T-helper 9 cell (primary cell): ENCODE data around the gene HAND2.

Experiments used
- DNase-seq: peaks from one replicate; pipeline ENCODE4 v3.0.0-alpha.2; 2020

HAND2 gene

GRCh38 chr4:173535957-173536356, 5.9 kb upstream of the HAND2 start:
- DNase-seq: no peak

DNA sequence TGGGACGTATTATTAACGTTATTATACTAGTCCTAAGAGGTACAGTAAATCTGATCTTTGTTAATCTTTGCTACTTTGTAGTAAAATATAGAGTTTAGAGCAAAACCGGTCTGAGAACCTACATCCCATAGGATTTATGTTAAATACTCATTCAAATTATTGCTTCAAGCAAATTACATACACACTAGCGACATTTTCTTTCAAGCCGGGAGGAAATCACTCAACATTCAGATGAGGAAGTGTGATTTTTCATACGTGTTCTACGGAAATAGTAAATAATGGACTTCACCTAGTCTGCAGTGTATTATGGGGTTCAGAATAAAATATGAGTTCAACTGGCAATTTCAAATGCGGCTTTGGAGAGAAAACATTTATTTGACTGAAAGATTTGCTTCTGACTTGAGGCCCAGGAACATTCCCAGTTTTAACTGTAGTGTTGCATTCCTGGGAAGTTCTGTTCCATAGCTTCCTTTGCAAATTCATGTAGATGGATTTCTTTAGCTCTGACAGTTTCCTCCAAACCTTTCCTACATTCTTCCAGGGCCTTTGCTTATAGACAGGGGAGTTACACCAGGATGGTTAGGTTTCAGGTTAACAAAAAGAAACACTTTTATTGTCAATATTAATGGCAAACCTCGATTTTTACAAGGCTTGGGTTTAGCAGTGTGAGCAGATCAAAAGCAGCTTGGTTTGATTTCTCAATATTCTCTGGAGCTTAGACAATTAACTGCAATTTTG, 5.3 kb upstream of the HAND2 start:
- DNase-seq: no peak

- no peak for DNase-seq
Observed at GRCh38 chr4:173534434-173534833, 4.4 kb upstream of the HAND2 start.

DNA sequence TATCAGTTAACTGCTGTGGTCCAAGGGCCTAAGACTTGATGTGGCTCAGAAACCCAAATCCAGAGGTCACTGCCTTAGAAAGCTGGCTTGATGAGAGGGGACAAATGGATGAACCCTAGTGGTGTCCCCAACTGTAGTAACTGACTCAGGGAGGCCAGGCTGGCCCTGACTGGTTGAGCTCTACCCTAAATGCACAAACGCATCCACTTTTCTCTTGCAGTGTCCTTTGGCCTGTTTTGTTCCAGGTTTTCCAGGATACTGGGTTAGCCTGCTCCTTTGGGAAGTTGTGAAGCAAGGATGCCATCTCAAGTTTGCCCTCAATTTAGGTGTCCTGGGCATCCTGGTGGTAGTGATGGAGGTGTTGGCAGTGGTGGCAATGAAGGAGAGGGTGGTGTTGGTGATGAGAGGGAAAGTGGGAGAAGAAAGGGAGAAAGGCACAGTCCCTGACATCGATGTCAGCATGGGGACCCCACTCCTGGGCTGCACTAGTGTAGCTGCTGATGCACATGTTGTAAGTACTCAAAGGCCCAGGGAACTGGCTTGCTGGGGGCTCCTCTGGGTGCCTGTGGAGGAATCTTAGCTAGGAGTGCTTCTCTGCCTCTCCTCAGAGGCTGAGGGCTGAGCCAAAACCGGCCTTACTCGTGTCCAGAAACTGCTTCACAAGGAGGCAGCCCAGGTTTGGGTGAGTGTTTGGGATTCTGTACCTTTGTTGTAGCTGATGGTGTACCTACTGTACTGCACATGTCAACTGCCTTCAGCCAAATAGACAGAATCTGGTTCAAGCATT, 2.9 kb upstream of the HAND2 start:
- no peak for DNase-seq

GRCh38 chr4:173531086-173531965, 1.3 kb upstream of the HAND2 start:
- no peak for DNase-seq

GRCh38 chr4:173530326-173531085, 477 bp upstream of the HAND2 start:
- no peak for DNase-seq

DNA sequence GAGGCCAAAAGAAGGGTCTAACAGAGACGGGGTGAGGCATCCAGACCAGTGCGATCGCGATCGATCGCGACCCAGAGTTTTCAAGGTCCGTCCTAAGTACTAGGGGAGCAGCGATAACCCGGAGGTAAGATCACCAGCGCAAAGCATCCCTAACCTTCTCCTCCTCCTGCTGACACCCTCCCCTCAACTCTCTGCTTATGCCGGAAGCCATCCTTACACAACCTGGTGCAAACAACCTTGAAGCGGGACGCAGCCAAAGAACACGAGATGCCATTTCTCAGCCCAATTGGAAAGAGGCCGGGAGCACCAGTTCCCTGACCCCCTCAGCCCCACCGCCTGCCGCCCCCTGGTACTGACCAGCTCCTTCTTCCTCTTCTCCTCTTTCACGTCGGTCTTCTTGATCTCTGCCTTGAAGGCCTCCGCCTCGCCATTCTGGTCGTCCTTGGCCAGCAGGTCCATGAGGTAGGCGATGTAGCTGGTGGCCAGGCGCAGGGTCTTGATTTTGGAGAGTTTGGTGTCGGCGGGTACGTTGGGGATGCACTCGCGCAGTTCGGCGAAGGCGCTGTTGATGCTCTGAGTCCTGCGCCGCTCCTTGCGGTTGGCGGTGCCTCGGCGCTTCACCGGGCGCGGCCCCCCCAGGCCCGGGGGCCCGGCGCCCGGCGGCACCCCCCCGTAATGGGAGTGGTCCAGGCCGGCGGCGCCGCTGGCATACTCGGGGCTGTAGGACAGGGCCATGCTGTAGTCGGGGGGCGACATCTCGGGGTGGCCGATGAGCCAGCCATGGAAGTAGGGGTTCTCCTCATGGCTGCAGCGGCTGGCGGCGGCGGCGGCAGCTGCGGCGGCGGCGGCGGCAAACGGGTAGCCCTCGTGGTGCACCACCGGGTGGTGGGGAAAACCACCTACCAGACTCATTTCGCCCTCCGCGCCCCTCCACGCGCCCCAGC, 1.4 kb downstream of the HAND2 start:
- DNase-seq: no peak

- no peak for DNase-seq
Observed at GRCh38 chr4:173527103-173527891, 2.7 kb downstream of the HAND2 start.

DNA sequence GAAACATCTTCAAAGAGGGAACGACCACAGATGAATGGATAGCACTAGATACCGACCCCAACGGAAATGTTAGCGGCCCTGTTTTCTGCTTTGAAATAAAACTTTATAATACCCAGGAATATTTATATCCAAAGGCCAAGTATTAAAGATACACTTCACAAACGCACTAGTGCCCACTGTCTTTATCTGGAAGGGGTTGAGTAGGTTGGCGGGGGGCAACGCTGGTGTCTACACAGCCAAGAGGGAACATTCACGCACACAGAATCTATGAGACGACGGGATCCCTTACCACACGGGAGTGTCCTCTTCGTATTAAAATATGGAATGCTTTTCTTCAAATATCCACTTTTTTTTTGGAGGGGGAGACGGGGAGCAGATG, 3.3 kb downstream of the HAND2 start:
- no peak for DNase-seq

DNA sequence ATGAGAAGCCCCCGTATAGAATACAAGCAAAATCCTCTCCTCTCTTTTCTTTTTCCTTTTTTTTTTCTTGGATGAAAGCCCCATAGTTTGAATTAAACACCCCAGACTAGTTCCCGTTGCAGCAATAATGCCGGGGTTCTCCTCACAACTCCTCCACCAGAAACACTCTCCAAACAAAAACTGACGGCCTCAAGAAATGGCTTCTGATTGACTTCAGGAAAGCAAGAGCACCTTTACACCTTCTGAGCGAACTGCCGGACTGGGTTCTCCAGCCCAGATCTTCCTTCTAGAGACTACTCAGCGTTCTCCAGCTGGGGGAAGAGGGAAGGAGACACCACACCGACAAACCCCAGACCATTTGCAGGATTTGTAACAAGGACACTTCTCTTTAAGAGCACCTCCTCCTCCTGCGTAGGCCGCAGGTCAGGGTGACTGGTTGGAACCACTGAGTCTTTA, 4.0 kb downstream of the HAND2 start:
- no peak for DNase-seq

GRCh38 chr4:173525118-173526011, 4.7 kb downstream of the HAND2 start:
- DNase-seq: no peak

- no peak for DNase-seq
Observed at GRCh38 chr4:173524218-173525117, 5.6 kb downstream of the HAND2 start.

GRCh38 chr4:173522951-173523395, 7.1 kb downstream of the HAND2 start:
- DNase-seq: no peak

- no peak for DNase-seq
Observed at GRCh38 chr4:173522160-173522950, 7.7 kb downstream of the HAND2 start.

DNA sequence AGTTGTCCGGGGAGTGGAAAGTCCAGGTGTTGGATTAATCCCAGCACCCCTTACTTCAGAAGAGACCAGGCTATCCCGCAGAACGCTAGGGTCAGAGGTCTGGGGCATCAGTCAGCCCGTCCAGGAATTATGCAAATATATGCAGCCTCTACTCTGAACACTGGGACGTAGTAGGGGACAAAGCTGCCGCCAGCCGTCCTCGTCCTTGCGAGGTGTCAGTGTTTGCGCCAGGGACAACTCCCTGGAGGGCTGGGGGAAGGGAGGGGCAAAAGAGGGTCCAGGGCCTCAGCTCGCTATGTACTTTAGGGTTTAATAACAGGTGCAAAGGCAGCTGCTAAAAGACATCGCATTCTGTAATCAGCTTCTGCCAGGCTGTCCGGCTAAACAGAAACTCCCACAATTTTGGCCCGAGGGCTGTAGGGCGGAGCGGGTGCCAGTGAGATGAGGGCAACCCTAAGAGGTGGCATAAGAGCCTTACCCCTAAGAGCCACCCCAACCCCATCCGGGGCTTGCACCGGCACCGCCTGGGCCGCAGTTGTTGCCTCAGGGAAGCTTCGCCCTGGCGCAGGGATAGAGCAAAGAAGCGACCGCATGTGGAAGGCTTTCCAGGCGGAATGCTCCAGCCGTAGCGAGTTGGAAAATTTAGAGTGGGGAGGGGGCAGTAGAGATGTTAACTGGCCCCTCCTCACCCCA, 8.4 kb downstream of the HAND2 start:
- DNase-seq: no peak

DNA sequence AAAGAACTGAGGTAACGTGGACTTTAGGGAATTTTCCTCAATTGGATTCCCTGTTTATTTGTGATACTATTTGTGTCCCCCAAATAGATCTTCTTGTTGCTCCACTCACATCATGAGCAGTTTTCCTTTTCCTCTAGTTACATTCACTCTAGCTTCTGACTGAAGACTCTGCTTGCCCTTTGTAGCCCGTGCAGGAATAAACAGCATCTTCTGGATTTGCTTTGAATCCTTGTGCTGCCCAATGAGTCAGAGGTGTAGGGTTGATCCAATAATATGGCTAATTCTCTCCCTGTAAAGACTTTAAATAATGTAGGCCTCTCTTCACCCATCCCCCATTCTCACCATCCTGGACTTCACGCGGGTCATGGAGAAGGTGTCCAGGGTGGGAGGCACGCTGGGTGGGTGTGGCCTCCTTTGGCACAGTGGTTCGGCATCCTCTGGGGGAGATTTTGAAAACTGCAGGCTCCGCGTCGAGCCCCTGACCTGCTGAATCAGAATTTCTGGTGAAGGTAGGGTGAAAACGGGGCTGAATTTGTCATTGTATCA, 9.0 kb downstream of the HAND2 start:
- no peak for DNase-seq
